Right atrium auricular region (tissue), 2 donors: ENCODE data around the gene TBL2. TPM values are rescaled to one million over a fixed set of nuclear protein-coding genes. Genes with fewer than 3 reads are reported as not detected.
"Not testable (repeated sequence)": the region's sequence is repeated elsewhere in the genome, so short reads cannot be mapped to it uniquely, and the experiment has no call there.

ENCODE experiments used
- DNase-seq: peaks from one replicate; pipeline ENCODE4 v3.0.0-alpha.2; 2019; ENCODE audit warnings: low spot score
- H3K27ac ChIP-seq, 2 donors: fragments of 200-600 bp; sonication (generic); 1 replicate in 1 of 2; 2 replicates in 1 of 2; pipeline ENCODE4 v1.5.1; 2016 to 2019
- H3K27me3 ChIP-seq, 2 donors: fragments of 200-600 bp; sonication (generic); one replicate each; pipeline versions ENCODE4 v1.5.1 to v1.6.0; 2017 to 2019
- H3K36me3 ChIP-seq: fragments of 200-600 bp; sonication (generic); one replicate; pipeline ENCODE4 v1.5.1; 2016
- H3K4me1 ChIP-seq, 2 donors: fragments of 200-600 bp; sonication (generic); one replicate each; pipeline versions ENCODE4 v1.5.1 to v1.6.0; 2017 to 2019
- H3K4me3 ChIP-seq, 2 donors: fragments of 200-600 bp; sonication (generic); 1 replicate in 1 of 2; 2 replicates in 1 of 2; pipeline ENCODE4 v1.5.1; 2017 to 2019; ENCODE audit warnings: mild to moderate bottlenecking in 1 of 2, moderate library complexity in 1 of 2
- H3K9me3 ChIP-seq, 2 donors: fragments of 200-600 bp; sonication (generic); one replicate each; pipeline ENCODE4 v1.5.1; 2019
- total RNA-seq, 2 donors: library from RNA; depleted of rRNA; stranded (reverse); fragments of >200 nt; gene quantifications; one replicate each; pipeline ENCODE4 v1.1.0, GENCODE V29; 2016
- TF ChIP-seq, protein P1 (sequence below), 2 donors: fragments of 200-600 bp; sonication (generic); IDR thresholded peaks; one replicate each; pipeline ENCODE4 v1.5.1; 2019; ENCODE audit warnings: antibody characterized with exemption in 2 of 2

TBL2 gene
- total RNA-seq, 2 donors from 2014 or later, result 20.5 to 28.3 TPM

DNA sequence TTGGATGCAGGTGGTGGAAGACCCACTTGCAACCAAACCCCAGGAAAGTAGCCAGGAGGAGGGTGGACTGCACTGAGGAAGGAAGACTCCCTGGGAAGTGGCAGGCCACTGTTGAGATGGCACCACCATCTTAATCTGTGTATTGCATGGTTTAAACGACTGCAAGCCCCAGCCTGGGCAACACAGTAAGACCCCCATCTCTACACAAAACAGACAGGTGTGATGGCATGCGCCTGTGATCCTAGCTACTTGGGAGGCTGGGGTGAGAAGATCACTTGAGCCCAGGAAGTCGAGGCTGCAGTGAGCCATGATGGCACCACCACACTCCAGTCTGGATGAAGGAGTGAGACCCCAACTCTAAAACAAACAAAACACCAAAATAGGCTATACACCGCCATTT, 11.2 kb downstream of the TBL2 start:
- Histone ChIP-seq H3K36me3 (peaks cover 24% of the 10 kb centered on the region), H3K27me3 (no peaks in the 10 kb centered on the region), H3K4me1 (no peaks in the 10 kb centered on the region), H3K27ac (no peak overlapping the region), H3K4me3 (no peak overlapping the region), H3K9me3 (no peaks in the 10 kb centered on the region)
- TF ChIP-seq, protein P1, sequence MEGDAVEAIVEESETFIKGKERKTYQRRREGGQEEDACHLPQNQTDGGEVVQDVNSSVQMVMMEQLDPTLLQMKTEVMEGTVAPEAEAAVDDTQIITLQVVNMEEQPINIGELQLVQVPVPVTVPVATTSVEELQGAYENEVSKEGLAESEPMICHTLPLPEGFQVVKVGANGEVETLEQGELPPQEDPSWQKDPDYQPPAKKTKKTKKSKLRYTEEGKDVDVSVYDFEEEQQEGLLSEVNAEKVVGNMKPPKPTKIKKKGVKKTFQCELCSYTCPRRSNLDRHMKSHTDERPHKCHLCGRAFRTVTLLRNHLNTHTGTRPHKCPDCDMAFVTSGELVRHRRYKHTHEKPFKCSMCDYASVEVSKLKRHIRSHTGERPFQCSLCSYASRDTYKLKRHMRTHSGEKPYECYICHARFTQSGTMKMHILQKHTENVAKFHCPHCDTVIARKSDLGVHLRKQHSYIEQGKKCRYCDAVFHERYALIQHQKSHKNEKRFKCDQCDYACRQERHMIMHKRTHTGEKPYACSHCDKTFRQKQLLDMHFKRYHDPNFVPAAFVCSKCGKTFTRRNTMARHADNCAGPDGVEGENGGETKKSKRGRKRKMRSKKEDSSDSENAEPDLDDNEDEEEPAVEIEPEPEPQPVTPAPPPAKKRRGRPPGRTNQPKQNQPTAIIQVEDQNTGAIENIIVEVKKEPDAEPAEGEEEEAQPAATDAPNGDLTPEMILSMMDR (IDR thresholded peaks at IDR 0.05), result no peak
- DNase-seq, result no peak

GRCh38 chr7:73566431-73566830, 11.9 kb downstream of the TBL2 start:
- peaks cover 17% of the 10 kb centered on the region for H3K36me3 ChIP-seq
- DNase-seq, H3K9me3 ChIP-seq, H3K27ac ChIP-seq, H3K27me3 ChIP-seq, H3K4me1 ChIP-seq, H3K4me3 ChIP-seq: not testable (repeated sequence)

GRCh38 chr7:73565675-73566340, 12.6 kb downstream of the TBL2 start:
- peak overlapping the region in 1 of 2 donors; percentile 13 for H3K4me3 ChIP-seq
- H3K36me3 ChIP-seq, result peaks cover 11% of the 10 kb centered on the region
- no peaks in the 10 kb centered on the region for H3K9me3 ChIP-seq
- H3K27ac ChIP-seq, result no peak overlapping the region
- no peak for DNase-seq
- H3K4me1 ChIP-seq, result no peaks in the 10 kb centered on the region
- no peaks in the 10 kb centered on the region for H3K27me3 ChIP-seq
- TF ChIP-seq, protein P1 (IDR thresholded peaks at IDR 0.05), result no peak

GRCh38 chr7:73560109-73560835, 18.1 kb downstream of the TBL2 start:
- H3K9me3 ChIP-seq, result no peaks in the 10 kb centered on the region
- peaks cover 0 to 29% of the 10 kb centered on the region in 2 donors for H3K4me1 ChIP-seq
- no peaks in the 10 kb centered on the region for H3K27me3 ChIP-seq
- DNase-seq, result no peak
- no peaks in the 10 kb centered on the region for H3K36me3 ChIP-seq
- H3K4me3 ChIP-seq, result no peak overlapping the region
- no peak overlapping the region for H3K27ac ChIP-seq
- TF ChIP-seq, protein P1 (IDR thresholded peaks at IDR 0.05), result no peak

DNA sequence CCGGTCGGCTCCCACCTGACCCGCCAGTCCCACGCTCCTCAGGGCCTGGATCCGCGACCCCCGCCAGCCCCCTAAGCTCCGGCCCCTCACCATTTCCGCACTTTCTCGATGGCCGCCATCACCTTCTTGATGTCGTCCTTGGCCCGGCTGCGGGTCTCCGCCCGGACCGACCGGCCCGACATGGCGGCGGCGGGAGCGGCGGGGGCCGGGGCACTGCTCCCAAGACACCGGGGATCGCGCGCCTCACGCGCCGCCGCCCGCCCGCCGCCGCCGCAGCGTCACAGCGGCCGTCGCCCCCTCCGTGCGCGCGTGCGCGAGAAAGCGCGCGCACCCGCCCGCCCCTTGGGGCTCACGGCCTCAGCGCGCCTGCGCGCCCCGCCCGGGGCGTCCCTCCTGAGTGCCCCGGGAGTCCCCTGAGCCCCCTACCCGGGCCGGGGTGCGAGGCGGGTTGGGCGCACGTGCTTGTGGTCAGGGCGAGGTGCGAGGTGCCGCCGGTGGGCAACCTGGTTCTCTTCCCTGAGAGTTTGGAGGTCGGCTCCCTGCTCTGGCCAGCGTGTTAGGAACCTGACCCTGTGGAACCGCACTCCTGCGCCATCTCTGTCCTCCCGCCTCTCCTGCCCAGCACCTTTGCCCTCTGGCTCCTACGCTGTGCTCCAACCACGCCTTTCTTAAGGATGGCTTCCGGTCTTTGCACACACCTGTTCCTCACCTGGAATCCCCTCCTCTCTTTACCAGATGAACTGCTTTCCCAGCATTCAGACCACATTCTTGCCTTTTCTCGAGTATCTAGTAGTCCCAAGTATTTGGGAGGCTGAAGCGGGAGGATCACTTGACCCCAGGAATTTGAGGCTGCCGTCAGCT, 20.8 kb downstream of the TBL2 start, which contains the start of gene BCL7B:
TSS of gene BCL7B (minus strand) at position 294 of the 861 bp plus-strand sequence. CDS start at position 182, 112 bp downstream.
- TF ChIP-seq, protein P1 (IDR thresholded peaks at IDR 0.05), result no peak
- H3K27me3 ChIP-seq, result no peaks in the 10 kb centered on the region
- DNase-seq, result peak; percentile 63
- H3K9me3 ChIP-seq, result no peaks in the 10 kb centered on the region
- H3K27ac ChIP-seq, result peak within 1 kb of the TSS; percentile 98 to 99
- H3K4me1 ChIP-seq, result peaks cover 0 to 41% of the 10 kb centered on the region in 2 donors
- H3K36me3 ChIP-seq, result peaks cover 11% of the 10 kb centered on the region
- H3K4me3 ChIP-seq, result peak within 1 kb of the TSS; percentile 75 to 94

DNA sequence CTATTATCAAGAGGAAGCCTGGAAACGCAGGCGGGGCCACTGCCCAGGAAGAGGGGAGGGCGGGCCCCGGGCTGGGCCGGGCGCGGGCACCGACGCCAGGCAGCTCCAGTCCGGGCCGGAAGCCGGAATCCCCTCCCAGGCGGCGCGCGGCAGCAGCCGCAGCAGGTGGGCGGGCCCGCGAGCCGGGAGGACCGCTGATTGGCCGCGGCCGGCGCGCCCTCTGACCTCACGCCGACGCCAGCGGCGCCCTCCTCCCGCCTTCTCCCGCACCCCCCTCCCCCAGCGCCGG, 21.3 kb downstream of the TBL2 start:
- TF ChIP-seq, protein P1 (IDR thresholded peaks at IDR 0.05), result no peak
- Histone ChIP-seq H3K27me3 (no peaks in the 10 kb centered on the region), H3K9me3 (no peaks in the 10 kb centered on the region), H3K36me3 (peaks cover 12% of the 10 kb centered on the region), H3K27ac (peak overlapping the region; percentile 98 to 99), H3K4me1 (peaks cover 0 to 41% of the 10 kb centered on the region in 2 donors), H3K4me3 (peak overlapping the region; percentile 75 to 94)
- DNase-seq, result peak; percentile 96
